ENCODE results near the gene KCNK1. TPM values are rescaled to one million over a fixed set of nuclear protein-coding genes. Genes with fewer than 3 reads are reported as not detected.
"Not testable (repeated sequence)": the region's sequence is repeated elsewhere in the genome, so short reads cannot be mapped to it uniquely, and the experiment has no call there.

The KCNK1 gene
- total RNA-seq, 1 experiment from 2014 or later = not detected

GRCh38 chr1:233662575-233663304 lies 48.8 kb downstream of the KCNK1 start:
- H3K27ac ChIP-seq = no peak overlapping the region
- no peaks in the 10 kb centered on the region for H3K36me3 ChIP-seq
- DNase-seq = no peak
- H3K9me3 ChIP-seq (replicated peaks) = no peaks in the 10 kb centered on the region
- H3K4me3 ChIP-seq = no peak overlapping the region
- no peaks in the 10 kb centered on the region for H3K27me3 ChIP-seq
- H3K4me1 ChIP-seq = no peaks in the 10 kb centered on the region

GRCh38 chr1:233664253-233664652 lies 50.3 kb downstream of the KCNK1 start:
- no peaks in the 10 kb centered on the region for H3K27me3 ChIP-seq
- no peak for DNase-seq
- H3K4me3 ChIP-seq = no peak overlapping the region
- H3K9me3 ChIP-seq (replicated peaks) = no peaks in the 10 kb centered on the region
- no peak overlapping the region for H3K27ac ChIP-seq
- H3K36me3 ChIP-seq = no peaks in the 10 kb centered on the region
- H3K4me1 ChIP-seq = no peaks in the 10 kb centered on the region

- Histone ChIP-seq H3K4me3 (no peak overlapping the region), H3K27ac (no peak overlapping the region), H3K36me3 (no peaks in the 10 kb centered on the region), H3K27me3 (no peaks in the 10 kb centered on the region), H3K4me1 (no peaks in the 10 kb centered on the region), H3K9me3 (replicated peaks) (no peaks in the 10 kb centered on the region)
- DNase-seq = no peak
Measured at GRCh38 chr1:233664804-233665574, 51.1 kb downstream of the KCNK1 start.

GRCh38 chr1:233665575-233666270 lies 51.8 kb downstream of the KCNK1 start:
- H3K4me1 ChIP-seq = no peaks in the 10 kb centered on the region
- H3K4me3 ChIP-seq = no peak overlapping the region
- H3K36me3 ChIP-seq = no peaks in the 10 kb centered on the region
- no peak overlapping the region for H3K27ac ChIP-seq
- DNase-seq = no peak
- H3K27me3 ChIP-seq = no peaks in the 10 kb centered on the region
- H3K9me3 ChIP-seq (replicated peaks) = no peaks in the 10 kb centered on the region

GRCh38 chr1:233667741-233668140 lies 53.8 kb downstream of the KCNK1 start:
- Histone ChIP-seq H3K27ac (no peak overlapping the region), H3K36me3 (no peaks in the 10 kb centered on the region), H3K4me1 (no peaks in the 10 kb centered on the region), H3K27me3 (no peaks in the 10 kb centered on the region), H3K9me3 (replicated peaks) (no peaks in the 10 kb centered on the region), H3K4me3 (no peak overlapping the region)
- DNase-seq = no peak

- no peak for DNase-seq
- H3K36me3 ChIP-seq = no peaks in the 10 kb centered on the region
- H3K27me3 ChIP-seq = no peaks in the 10 kb centered on the region
- H3K9me3 ChIP-seq (replicated peaks) = no peaks in the 10 kb centered on the region
- H3K27ac ChIP-seq = no peak overlapping the region
- no peaks in the 10 kb centered on the region for H3K4me1 ChIP-seq
- no peak overlapping the region for H3K4me3 ChIP-seq
Measured at GRCh38 chr1:233668146-233668724, 54.3 kb downstream of the KCNK1 start.

- Histone ChIP-seq H3K9me3 (replicated peaks) (no peaks in the 10 kb centered on the region), H3K4me3 (no peak overlapping the region), H3K36me3 (no peaks in the 10 kb centered on the region), H3K27me3 (no peaks in the 10 kb centered on the region), H3K4me1 (no peaks in the 10 kb centered on the region), H3K27ac (no peak overlapping the region)
- no peak for DNase-seq
Measured at GRCh38 chr1:233668725-233669294, 54.9 kb downstream of the KCNK1 start.

- H3K36me3 ChIP-seq; H3K27me3 ChIP-seq; H3K9me3 ChIP-seq (replicated peaks); H3K4me3 ChIP-seq; DNase-seq; H3K27ac ChIP-seq; H3K4me1 ChIP-seq: not testable (repeated sequence)
Measured at GRCh38 chr1:233670363-233670762, 56.5 kb downstream of the KCNK1 start.

GRCh38 chr1:233671286-233671685 lies 57.4 kb downstream of the KCNK1 start:
- no peaks in the 10 kb centered on the region for H3K9me3 ChIP-seq (replicated peaks)
- no peak for DNase-seq
- H3K36me3 ChIP-seq = no peaks in the 10 kb centered on the region

GRCh38 chr1:233672732-233673131 lies 58.8 kb downstream of the KCNK1 start:
- Histone ChIP-seq H3K4me1 (no peaks in the 10 kb centered on the region), H3K27me3 (no peaks in the 10 kb centered on the region), H3K9me3 (replicated peaks) (no peaks in the 10 kb centered on the region), H3K36me3 (no peaks in the 10 kb centered on the region), H3K4me3 (no peak overlapping the region), H3K27ac (no peak overlapping the region)
- DNase-seq = no peak

More at GRCh38 chr1:233671286-233671685, 57.4 kb downstream of the KCNK1 start:
- Histone ChIP-seq H3K4me3 (no peak overlapping the region), H3K27ac (no peak overlapping the region), H3K27me3 (no peaks in the 10 kb centered on the region), H3K4me1 (no peaks in the 10 kb centered on the region)

GRCh38 chr1:233673261-233673946 lies 59.5 kb downstream of the KCNK1 start:
- H3K36me3 ChIP-seq = no peaks in the 10 kb centered on the region
- H3K27ac ChIP-seq = no peak overlapping the region
- no peaks in the 10 kb centered on the region for H3K9me3 ChIP-seq (replicated peaks)
- DNase-seq = no peak
- no peak overlapping the region for H3K4me3 ChIP-seq
- H3K27me3 ChIP-seq = no peaks in the 10 kb centered on the region
- H3K4me1 ChIP-seq = no peaks in the 10 kb centered on the region

GRCh38 chr1:233673947-233674431 lies 60.1 kb downstream of the KCNK1 start:
- Histone ChIP-seq H3K36me3 (no peaks in the 10 kb centered on the region), H3K9me3 (replicated peaks) (no peaks in the 10 kb centered on the region), H3K27ac (no peak overlapping the region), H3K4me3 (no peak overlapping the region), H3K4me1 (no peaks in the 10 kb centered on the region), H3K27me3 (no peaks in the 10 kb centered on the region)
- no peak for DNase-seq

- Histone ChIP-seq H3K27ac (no peak overlapping the region), H3K4me3 (no peak overlapping the region), H3K9me3 (replicated peaks) (no peaks in the 10 kb centered on the region), H3K36me3 (no peaks in the 10 kb centered on the region), H3K4me1 (no peaks in the 10 kb centered on the region), H3K27me3 (no peaks in the 10 kb centered on the region)
- DNase-seq = no peak
Measured at GRCh38 chr1:233675446-233675845, 61.5 kb downstream of the KCNK1 start.

- no peak overlapping the region for H3K27ac ChIP-seq
- H3K36me3 ChIP-seq = no peaks in the 10 kb centered on the region
- no peak overlapping the region for H3K4me3 ChIP-seq
- DNase-seq = no peak
- H3K9me3 ChIP-seq (replicated peaks) = no peaks in the 10 kb centered on the region
- H3K4me1 ChIP-seq = no peaks in the 10 kb centered on the region
- no peaks in the 10 kb centered on the region for H3K27me3 ChIP-seq
Measured at GRCh38 chr1:233675893-233676292, 62.0 kb downstream of the KCNK1 start.
